GM18526 (cell line): ENCODE results near the gene COL27A1.

ENCODE experiments used
- POLR2A ChIP-seq: IDR thresholded peaks from 3 replicates; pipeline ENCODE4 v1.6.1; 2011; ENCODE audit not compliant: insufficient read length; ENCODE audit errors: extremely low read depth

The COL27A1 gene

DNA sequence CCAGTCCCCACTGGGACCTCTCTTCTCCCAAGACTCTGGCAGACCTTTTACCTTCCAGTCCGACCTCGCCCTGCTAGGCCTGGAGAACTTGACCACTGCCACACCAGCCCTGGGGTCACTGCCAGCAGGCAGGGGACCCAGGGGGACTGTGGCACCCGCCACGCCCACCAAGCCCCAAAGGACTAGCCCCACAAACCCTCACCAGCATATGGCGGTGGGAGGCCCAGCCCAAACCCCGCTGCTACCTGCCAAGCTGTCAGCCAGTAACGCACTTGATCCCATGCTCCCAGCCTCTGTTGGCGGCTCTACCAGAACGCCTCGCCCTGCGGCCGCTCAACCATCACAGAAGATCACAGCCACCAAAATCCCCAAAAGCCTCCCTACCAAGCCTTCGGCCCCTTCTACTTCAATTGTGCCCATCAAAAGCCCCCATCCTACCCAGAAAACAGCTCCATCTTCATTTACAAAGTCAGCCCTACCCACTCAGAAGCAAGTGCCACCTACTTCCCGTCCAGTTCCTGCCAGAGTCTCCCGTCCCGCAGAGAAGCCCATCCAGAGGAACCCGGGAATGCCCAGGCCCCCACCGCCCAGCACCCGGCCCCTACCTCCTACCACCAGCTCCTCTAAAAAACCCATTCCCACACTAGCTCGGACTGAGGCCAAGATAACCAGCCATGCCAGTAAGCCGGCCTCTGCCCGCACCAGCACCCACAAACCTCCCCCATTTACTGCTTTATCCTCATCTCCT lies 13.1 kb downstream of the COL27A1 start:
- no peak for TF ChIP-seq POLR2A

DNA sequence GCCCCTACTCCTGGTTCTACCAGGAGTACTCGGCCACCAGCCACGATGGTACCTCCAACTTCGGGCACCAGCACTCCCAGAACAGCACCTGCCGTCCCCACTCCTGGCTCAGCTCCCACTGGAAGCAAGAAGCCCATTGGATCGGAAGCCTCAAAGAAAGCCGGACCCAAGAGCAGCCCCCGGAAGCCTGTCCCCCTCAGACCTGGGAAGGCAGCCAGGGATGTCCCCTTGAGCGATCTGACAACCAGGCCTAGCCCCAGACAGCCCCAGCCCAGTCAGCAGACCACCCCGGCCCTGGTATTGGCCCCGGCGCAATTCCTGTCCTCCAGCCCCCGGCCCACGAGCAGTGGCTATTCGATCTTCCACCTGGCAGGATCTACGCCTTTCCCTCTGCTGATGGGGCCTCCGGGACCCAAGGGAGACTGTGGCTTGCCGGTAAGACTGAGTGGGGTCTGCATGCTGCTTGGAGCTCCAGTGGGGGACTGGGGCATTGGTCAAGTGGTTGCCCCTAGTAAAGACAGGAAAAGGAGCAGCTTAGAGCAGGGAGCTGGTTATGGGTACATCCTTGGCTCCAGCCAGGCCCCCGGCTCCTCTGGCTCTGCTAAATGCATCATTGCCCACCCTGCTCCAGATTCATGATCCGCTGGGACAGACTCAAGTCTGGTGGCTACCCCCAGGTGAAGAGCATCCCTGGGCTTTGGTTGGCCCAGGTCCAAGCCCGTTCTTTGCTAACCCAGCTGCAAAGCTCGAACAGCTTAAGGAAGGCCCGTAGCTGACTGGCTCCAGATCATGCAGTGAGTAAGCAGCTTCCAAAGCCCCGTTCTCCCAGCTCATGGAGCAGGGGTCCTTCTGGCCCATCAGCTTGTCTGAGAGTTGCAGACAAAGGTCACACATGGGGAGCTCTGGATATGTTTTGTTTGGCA lies 14.0 kb downstream of the COL27A1 start:
- no peak for TF ChIP-seq POLR2A

DNA sequence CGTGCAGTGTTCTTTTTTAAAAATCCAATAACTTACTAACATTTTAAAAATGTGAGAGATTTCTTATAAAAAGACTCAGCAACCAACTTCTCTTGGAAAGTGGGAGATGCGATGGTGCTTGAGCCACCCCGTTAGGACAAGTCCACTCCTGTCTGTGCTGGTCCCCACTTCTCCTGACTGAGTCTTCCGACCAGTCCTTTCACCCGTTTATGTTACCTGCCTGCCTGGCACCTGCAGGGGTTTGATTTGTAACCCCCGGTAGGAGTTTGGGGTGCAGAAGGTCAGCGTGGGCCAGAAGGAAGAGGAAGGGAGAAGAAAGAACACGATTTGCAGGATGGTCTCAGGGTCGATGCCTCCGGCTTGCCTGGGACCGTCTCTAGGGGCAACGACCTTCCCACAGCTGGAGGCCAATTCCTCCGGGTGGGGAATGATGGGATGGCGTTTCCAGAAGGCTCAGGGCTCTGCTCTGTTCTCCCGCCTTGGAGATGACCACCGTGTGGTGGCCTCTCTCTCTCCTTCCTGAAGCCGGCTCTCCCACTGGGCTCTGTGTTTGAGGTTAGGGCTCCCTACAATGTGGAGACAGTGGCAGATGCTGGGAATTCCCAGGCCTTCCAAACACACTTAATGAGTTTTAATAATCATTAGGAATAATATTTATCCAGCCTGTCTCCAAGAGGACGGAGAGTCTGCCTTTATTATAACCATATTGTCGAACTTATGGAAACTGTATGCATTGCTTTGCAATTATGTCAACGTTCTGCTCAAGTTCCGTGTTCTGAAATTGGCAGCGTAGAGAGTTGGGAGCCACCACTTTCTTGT lies 14.8 kb downstream of the COL27A1 start:
- no peak for TF ChIP-seq POLR2A

DNA sequence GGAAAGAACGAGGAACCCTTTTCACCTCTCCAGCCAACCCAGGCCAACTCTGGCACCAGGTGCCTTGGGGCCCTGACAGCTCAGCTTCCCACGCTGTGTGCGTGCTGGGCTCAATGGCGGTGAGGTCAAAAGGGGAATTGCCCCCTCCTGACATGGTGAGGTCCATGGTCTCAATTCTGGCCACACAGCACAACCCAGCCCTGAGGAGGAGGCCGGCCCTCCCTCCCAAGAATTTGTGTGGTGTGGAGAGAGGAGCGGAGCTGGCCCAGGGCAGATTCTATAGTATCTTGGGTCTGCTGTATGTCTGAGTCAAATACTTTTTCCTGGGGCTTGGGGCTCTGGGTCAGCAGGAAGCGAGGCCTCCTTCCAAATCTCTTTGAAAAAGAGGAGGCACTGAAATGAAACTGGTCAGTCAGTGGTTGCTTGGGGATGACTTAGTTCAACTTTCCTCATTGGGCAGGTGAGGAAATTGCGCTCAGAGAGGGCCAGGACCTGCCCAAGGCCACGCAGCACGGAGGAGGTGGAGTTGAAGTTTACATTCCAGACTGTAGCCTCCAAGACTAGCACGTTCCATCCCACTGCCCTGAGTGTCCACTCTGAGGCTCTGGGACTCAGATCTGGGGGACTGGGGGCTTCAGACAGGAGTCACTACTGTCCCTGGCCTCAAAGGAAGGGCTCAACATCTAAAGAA lies 15.6 kb downstream of the COL27A1 start:
- no peak for TF ChIP-seq POLR2A

DNA sequence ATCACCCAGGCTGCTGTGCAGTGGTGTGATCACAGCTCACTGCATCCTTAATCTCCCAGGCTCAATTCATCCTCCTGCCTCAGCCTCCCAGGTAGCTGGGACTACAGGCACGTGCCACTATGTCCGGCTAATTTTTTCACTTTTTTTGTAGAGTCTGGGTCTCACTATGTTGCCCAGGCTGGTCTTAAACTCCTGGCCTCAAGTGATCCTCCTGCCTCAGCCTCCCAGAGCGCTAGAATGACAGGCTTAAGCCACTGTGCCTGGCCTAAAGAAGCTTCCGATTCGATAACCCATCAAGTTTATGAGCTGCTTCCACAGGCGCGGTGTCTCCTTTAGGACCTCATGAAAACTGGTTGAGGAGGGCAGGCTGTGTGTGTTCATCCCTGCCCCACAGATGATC lies 16.2 kb downstream of the COL27A1 start:
- TF ChIP-seq POLR2A, result no peak

DNA sequence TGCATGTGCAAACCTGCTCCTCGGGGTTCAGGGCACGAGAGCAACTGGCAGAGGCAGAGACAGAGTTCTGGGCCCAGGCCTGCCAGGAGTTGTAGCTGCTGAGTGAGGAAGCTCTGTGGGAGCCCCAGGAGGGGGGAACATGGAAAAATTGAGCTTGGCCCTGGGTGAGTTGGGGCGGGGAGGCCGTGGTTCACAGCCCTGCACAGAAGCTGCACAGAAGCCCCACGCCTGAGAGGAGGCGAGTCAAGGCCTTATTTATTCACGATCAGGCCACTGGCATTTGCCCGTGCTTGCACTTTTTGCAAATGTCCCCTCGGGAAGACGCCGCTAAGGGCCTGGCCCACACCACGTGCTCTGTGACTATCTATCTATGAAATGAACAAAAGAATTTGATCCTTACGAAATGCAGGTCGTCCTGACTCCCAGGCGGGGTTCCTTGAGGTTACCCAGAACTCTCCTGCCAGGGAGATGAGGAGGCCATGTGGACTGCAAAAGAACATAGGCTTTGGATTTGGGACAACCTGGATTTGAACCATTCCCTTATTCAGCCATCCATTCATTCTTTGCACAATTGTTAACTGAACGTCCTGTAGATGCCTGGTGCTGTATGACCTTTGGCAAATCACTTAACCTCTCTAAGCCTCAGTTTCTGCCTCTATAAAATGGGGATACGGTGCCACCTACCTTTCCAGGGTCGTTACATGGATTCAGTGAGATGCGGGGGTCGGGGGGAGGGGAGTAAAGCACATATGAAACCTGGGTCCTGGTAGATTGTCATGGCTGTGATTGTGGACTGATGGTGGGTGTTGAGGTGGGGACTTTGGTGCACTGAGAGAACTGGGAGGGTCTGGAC lies 17.9 kb downstream of the COL27A1 start:
- TF ChIP-seq POLR2A, result no peak

DNA sequence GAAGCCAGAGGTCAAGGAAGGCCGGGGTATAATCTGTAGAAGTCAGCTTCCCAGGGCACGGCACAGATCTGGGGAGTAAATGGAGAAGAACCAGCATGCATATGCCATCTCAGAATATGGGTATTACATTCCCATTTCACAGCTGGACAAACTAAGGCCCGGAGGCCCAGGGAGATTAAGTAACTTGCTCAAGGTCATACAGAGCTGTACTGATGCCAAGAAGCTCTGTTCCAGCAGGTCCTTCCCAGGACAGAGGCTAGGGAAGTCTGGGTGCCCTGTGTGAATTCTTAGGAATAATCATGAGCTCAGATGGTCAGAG lies 19.2 kb downstream of the COL27A1 start:
- TF ChIP-seq POLR2A, result no peak

DNA sequence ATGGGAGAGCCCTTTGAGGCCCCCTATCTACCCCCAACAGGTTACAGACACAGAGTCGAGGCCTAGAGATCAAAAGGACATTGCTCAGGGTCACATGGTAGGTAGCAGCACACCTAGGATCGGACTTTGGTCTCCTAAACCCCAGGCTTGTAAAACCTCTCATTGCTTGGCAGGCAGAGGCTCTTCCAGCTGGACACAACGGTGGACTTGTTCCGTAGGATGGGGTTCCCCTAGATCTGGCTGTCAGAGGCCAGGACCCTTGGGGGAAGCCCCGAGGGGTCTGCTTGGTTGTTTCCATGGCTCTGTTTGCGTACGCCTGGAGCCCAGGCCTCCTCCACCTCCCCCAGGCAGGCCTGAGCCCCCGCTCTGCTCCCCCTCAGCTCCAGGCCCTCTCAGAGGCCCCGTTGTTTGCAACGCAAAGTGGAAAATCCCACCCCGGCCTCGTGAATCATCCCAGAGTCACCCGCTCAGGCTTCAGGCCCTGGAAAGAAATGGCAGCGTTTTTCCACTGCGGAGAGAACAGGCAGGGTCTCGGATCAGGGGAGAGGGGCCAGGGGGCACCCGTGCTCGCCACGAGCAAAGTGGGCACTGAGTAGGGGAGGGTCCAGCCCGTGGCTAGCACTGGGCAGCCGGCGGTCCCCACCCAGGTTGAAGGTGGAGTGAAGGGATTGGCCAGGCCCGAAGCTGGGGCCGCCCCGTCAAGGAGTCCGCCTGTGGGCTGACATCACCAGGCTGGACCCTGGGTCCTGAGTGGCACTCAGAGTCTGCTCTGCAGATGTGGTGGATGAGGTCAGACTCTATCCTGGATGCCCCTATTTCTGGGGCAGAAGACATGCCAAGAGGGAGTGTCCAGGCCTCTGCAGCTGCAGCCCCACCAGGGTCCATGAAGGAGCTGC lies 19.8 kb downstream of the COL27A1 start:
- no peak for TF ChIP-seq POLR2A

DNA sequence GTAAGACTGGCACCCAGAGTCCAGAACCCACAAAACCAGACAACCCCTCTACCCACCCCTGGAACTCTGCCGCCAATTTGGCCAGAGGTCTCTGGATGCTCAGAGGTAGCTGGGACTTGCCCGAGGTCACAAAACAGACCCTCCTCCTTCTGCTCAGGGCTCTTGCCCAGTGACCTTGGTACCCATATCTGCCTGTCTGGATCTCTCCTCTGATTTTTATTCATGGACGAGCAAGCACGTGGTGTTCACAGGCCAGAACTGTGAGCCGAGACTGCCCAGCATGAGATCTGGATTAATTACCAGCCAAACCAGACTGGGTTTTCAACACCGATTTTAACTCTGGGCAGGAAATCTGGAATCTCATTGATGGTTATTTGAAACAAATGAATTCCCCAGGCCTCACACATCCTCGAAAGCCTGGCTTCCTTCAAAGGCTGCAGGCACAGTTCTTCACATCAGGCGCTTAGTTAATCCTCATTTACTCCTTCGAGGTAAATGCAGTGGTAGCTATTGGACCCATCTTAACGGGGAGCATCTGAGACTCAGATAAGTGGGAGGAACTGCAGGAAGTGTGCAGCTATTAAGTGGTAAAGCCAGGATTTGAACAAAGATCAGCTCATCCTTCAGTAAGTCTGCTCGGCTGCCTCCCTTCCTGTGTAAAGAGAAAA lies 21.4 kb downstream of the COL27A1 start:
- TF ChIP-seq POLR2A, result no peak

DNA sequence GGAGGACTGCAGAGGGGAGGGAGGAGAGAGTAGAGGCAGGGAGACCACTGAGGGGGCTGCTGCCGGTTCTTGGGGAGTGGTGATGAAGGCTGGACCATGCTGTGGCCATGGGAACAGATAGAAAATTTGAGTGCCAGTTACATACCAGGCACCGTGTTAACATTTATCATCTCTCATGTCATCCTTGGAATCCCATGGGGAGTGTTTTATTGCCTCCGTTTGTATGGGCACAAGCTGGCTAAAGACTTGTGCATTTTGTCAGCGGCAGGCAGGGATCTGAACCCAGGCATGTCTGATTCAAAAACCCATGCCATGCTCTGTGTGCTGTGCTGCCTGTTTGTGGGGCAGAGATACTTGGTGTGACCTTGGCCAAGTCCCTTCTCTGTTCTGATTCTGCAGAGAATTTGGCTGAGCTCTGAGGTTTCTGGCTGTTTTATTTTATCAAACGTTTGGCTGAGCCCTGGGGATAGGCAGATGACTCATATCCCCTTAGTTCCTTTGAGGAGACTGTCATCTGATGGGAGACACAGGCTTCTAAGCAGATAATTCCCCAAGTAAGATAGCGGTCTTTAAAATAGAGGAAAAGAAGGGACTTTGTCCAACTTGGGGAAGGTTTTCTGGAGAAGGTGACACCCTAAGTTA lies 22.2 kb downstream of the COL27A1 start:
- TF ChIP-seq POLR2A, result no peak

DNA sequence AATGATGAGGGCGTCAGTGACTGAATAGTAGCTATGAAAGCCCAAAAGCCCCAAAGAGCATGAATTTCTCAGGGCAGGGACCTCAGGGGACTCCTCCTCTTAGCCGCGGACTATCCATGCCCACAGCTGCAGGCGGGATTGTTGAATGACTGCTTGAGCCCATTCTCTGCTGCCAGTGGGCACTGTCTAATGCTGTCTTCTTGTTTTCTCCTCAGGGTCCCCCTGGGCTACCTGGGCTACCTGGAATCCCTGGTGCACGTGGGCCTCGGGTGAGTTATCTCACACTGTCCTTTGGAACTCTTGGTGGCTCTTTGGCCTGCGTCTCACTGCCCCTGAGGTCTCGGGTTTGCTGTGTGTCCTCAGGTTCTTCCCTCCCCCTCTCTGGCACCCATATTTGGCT lies 22.7 kb downstream of the COL27A1 start:
- TF ChIP-seq POLR2A, result no peak

DNA sequence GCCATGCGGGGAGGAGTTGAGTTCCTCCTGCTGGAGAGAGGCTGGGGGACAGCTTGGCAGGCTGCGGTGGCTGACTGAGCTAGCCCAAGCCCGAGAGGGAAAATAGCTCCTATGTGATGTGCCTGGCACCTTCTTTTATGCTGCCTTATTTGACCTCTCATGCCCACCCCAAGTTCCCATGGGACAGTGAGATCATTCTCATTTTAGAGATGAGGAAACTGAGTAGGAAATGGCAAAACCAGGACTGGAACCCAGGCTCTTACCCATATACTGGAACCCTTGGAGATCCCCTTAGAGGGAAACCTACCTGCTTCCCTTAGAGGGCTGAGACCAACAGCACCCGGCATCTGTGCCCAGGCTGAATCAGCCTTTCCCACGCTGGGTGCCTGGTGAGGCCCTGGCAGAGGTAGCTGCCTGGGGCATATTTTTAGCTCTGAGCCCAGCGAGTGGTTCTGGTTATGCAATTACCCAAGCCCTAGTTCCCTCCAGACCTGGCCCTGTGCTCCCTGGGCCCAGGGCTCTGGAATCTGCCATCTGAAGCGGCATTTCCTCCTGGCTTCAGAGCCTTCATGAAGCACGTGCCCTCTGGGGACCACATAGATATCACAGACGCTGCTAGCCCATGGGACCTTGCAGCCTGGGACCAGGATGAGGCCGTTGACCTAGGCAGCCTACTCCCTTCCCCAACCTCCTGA lies 23.6 kb downstream of the COL27A1 start:
- TF ChIP-seq POLR2A, result no peak
